Keratinocyte (primary cell): ENCODE measurements around the gene NR1D2.

Source experiments
- CTCF ChIP-seq, 3 experiments: IDR thresholded peaks in 1 of 3; conservative IDR thresholded peaks in 1 of 3; optimal IDR thresholded peaks in 1 of 3; 2 replicates in 2 of 3; 3 replicates in 1 of 3; pipeline versions ENCODE3 to v1.5.1; 2011; ENCODE audit warnings: low read length in 3 of 3, mild to moderate bottlenecking in 3 of 3, moderate library complexity in 2 of 3, control low read depth in 1 of 3, inconsistent platforms in 1 of 3; ENCODE audit not compliant: insufficient read depth in 2 of 3; ENCODE audit errors: extremely low read depth in 1 of 3
- EZH2 ChIP-seq: IDR thresholded peaks from one replicate; pipeline ENCODE4 v1.6.1; 2012; ENCODE audit warnings: inconsistent platforms, mild to moderate bottlenecking, low read length, moderate library complexity

- no peak for TF ChIP-seq CTCF (optimal IDR thresholded peaks at IDR 0.05 in 1 of 3, IDR thresholded peaks at IDR 0.05 in 1 of 3, conservative IDR thresholded peaks at IDR 0.05 in 1 of 3; ENCODE audit: extremely low read depth in 1 of 3, insufficient read depth in 2 of 3, low read length in 3 of 3)
- TF ChIP-seq EZH2, result no peak
These were observed 14.2 kb downstream of the NR1D2 start for GRCh38 chr3:23959135-23959900.
